Osteoblast (primary cell): ENCODE measurements around the gene PGAM2. TPM values are rescaled to one million over a fixed set of nuclear protein-coding genes. Genes with fewer than 3 reads are reported as not detected.

ENCODE experiments used
- DNase-seq: peaks from one replicate; pipeline ENCODE4 v3.0.0; 2011; ENCODE audit warnings: low spot score, mixed read lengths; ENCODE audit not compliant: insufficient read length; ENCODE audit errors: missing footprints
- H2AFZ ChIP-seq: 2 replicates; pipeline ENCODE4 v1.6.0; 2011; ENCODE audit warnings: mild to moderate bottlenecking, low read length
- H3K27ac ChIP-seq: 2 replicates; pipeline ENCODE4 v1.5.1; 2011; ENCODE audit warnings: mild to moderate bottlenecking, low read depth, low read length, moderate library complexity
- H3K27me3 ChIP-seq: 2 replicates; pipeline ENCODE4 v1.6.0; 2012; ENCODE audit warnings: mild to moderate bottlenecking, control low read depth, inconsistent platforms, low read length, moderate library complexity; ENCODE audit not compliant: insufficient read depth
- H3K36me3 ChIP-seq: 2 replicates; pipeline ENCODE4 v1.5.1; 2011; ENCODE audit warnings: mild to moderate bottlenecking, low read length, control low read depth, moderate library complexity; ENCODE audit not compliant: insufficient read depth
- H3K4me1 ChIP-seq: 2 replicates; pipeline ENCODE4 v1.5.1; 2011; ENCODE audit warnings: mild to moderate bottlenecking, low read length, control low read depth, moderate library complexity; ENCODE audit not compliant: insufficient read depth
- H3K4me2 ChIP-seq: 2 replicates; pipeline ENCODE4 v1.6.0; 2011; ENCODE audit warnings: mild to moderate bottlenecking, low read length; ENCODE audit not compliant: insufficient read depth
- H3K4me3 ChIP-seq: fragments of 200-600 bp; sonication (generic); 3 replicates; pipeline ENCODE4 v1.5.1; 2012; ENCODE audit warnings: mild to moderate bottlenecking, low read length, inconsistent platforms; ENCODE audit not compliant: insufficient read depth
- H3K79me2 ChIP-seq: 2 replicates; pipeline ENCODE4 v1.6.0; 2012; ENCODE audit warnings: mild to moderate bottlenecking, low read length, control low read depth, inconsistent platforms; ENCODE audit not compliant: insufficient read depth
- H3K9me3 ChIP-seq: 2 replicates; pipeline ENCODE4 v1.5.1; 2011; ENCODE audit warnings: low read depth, low read length, control low read depth
- H4K20me1 ChIP-seq: 2 replicates; pipeline ENCODE4 v1.6.0; 2012; ENCODE audit warnings: mild to moderate bottlenecking, low read length, control low read depth; ENCODE audit not compliant: insufficient read depth
- total RNA-seq: library from RNA; depleted of rRNA; stranded (reverse); fragments of >200 nt; gene quantifications from 2 replicates; pipeline ENCODE4 v1.2.3, GENCODE V29; 2012
- TF ChIP-seq, protein P1 (sequence below): IDR thresholded peaks from 2 replicates; pipeline ENCODE4 v1.5.1; 2011; ENCODE audit warnings: mild to moderate bottlenecking, low read depth, low read length, moderate library complexity; ENCODE audit errors: extremely low read depth

PGAM2 gene
- total RNA-seq, 1 donor: 0.36 TPM

GRCh38 chr7:44094883-44095592 is 29.7 kb upstream of the PGAM2 start:
- no peaks in the 10 kb centered on the region for H3K9me3 ChIP-seq
- H4K20me1 ChIP-seq: no peaks in the 10 kb centered on the region
- peak overlapping the region; percentile 78 for H2AFZ ChIP-seq
- H3K4me2 ChIP-seq: no peak overlapping the region
- TF ChIP-seq, protein P1, sequence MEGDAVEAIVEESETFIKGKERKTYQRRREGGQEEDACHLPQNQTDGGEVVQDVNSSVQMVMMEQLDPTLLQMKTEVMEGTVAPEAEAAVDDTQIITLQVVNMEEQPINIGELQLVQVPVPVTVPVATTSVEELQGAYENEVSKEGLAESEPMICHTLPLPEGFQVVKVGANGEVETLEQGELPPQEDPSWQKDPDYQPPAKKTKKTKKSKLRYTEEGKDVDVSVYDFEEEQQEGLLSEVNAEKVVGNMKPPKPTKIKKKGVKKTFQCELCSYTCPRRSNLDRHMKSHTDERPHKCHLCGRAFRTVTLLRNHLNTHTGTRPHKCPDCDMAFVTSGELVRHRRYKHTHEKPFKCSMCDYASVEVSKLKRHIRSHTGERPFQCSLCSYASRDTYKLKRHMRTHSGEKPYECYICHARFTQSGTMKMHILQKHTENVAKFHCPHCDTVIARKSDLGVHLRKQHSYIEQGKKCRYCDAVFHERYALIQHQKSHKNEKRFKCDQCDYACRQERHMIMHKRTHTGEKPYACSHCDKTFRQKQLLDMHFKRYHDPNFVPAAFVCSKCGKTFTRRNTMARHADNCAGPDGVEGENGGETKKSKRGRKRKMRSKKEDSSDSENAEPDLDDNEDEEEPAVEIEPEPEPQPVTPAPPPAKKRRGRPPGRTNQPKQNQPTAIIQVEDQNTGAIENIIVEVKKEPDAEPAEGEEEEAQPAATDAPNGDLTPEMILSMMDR: no peak
- H3K36me3 ChIP-seq: no peaks in the 10 kb centered on the region
- DNase-seq: peak; percentile 31
- H3K4me3 ChIP-seq: no peak overlapping the region
- no peak overlapping the region for H3K27ac ChIP-seq
- no peaks in the 10 kb centered on the region for H3K79me2 ChIP-seq
- no peaks in the 10 kb centered on the region for H3K27me3 ChIP-seq
- H3K4me1 ChIP-seq: peaks cover 3% of the 10 kb centered on the region

- TF ChIP-seq, protein P1: no peak
- Histone ChIP-seq H3K9me3 (no peaks in the 10 kb centered on the region), H3K4me3 (no peak overlapping the region), H3K4me1 (peaks cover 4% of the 10 kb centered on the region), H3K27ac (no peak overlapping the region), H3K36me3 (no peaks in the 10 kb centered on the region), H3K4me2 (no peak overlapping the region), H3K27me3 (no peaks in the 10 kb centered on the region), H2AFZ (peak overlapping the region; percentile 78), H3K79me2 (no peaks in the 10 kb centered on the region), H4K20me1 (no peaks in the 10 kb centered on the region)
- DNase-seq: peak; percentile 11
Observed at GRCh38 chr7:44094365-44094764, 29.0 kb upstream of the PGAM2 start.

- no peaks in the 10 kb centered on the region for H4K20me1 ChIP-seq
- TF ChIP-seq, protein P1: no peak
- H3K79me2 ChIP-seq: no peaks in the 10 kb centered on the region
- H3K27me3 ChIP-seq: no peaks in the 10 kb centered on the region
- no peak overlapping the region for H3K4me2 ChIP-seq
- peaks cover 15% of the 10 kb centered on the region for H3K4me1 ChIP-seq
- H3K27ac ChIP-seq: no peak overlapping the region
- H3K4me3 ChIP-seq: no peak overlapping the region
- H2AFZ ChIP-seq: no peak overlapping the region
- H3K9me3 ChIP-seq: no peaks in the 10 kb centered on the region
- DNase-seq: no peak
- H3K36me3 ChIP-seq: no peaks in the 10 kb centered on the region
Observed at GRCh38 chr7:44093102-44093641, 27.8 kb upstream of the PGAM2 start.
